Panc1 (cell line): Measurements from ENCODE around the gene CNN3. TPM values are rescaled to one million over a fixed set of nuclear protein-coding genes. Genes with fewer than 3 reads are reported as not detected.

ENCODE experiments used
- ATAC-seq: fragments of 200-7000 bp; cut with Tn5 transposase; 2 replicates; pipeline ENCODE4 v1.9.1; 2020; ENCODE audit warnings: mild to moderate bottlenecking, moderate library complexity
- BruUV-seq: library from RNA; stranded (reverse); fragments of 400-500 nt; replicated peaks from 2 replicates; lab custom pipeline; 2021; lab: Mats Ljungman, UMichigan
- CTCF ChIA-PET: fragments of 300-600 bp; sonication (Branson Sonifier 250); formaldehyde crosslinking; loops from one replicate; lab custom pipeline; 2022; ENCODE audit warnings: antibody characterized with exemption; lab: Charles Lee
- POLR2A ChIA-PET: fragments of 300-600 bp; sonication (Branson Sonifier 250); formaldehyde crosslinking; loops from one replicate; lab custom pipeline; 2022; ENCODE audit warnings: antibody characterized with exemption; lab: Charles Lee
- DNase-seq: peaks from one replicate; pipeline ENCODE4 v3.0.0-alpha.2; 2010; ENCODE audit warnings: low read depth, low spot score
- H3K27ac ChIP-seq: 2 replicates; pipeline ENCODE4 v1.5.1; 2011; ENCODE audit warnings: mild to moderate bottlenecking, low read length, inconsistent platforms
- H3K27me3 ChIP-seq: fragments of 200-500 bp; sonication (Bioruptor generic); 2 replicates; pipeline ENCODE4 v1.6.0; 2014; ENCODE audit warnings: low read length, inconsistent platforms; ENCODE audit not compliant: control insufficient read depth, insufficient read depth
- H3K36me3 ChIP-seq: fragments of 200-500 bp; sonication (Bioruptor generic); 2 replicates; pipeline ENCODE4 v1.5.1; 2014; ENCODE audit warnings: inconsistent platforms, mild to moderate bottlenecking, low read length, moderate library complexity; ENCODE audit not compliant: control insufficient read depth, insufficient read depth
- H3K4me1 ChIP-seq: 2 replicates; pipeline ENCODE4 v1.5.1; 2011; ENCODE audit warnings: inconsistent platforms, mild to moderate bottlenecking, low read length, moderate library complexity; ENCODE audit not compliant: control insufficient read depth, insufficient read depth
- H3K4me3 ChIP-seq, 2 experiments: 2 replicates each; pipeline ENCODE4 v1.5.1; 2011 to 2012; ENCODE audit warnings: low read depth in 2 of 2, low read length in 2 of 2, mild to moderate bottlenecking in 2 of 2, inconsistent platforms in 1 of 2, moderate library complexity in 1 of 2
- H3K9me3 ChIP-seq: fragments of 200-500 bp; sonication (Bioruptor generic); 2 replicates; pipeline ENCODE4 v1.5.1; 2014; ENCODE audit warnings: low read depth, mild to moderate bottlenecking, inconsistent platforms, low read length, moderate library complexity; ENCODE audit not compliant: control insufficient read depth, insufficient read depth
- CTCF ChIP-seq: fragments of 450-650 bp; IDR thresholded peaks from 2 replicates; pipeline ENCODE4 v1.5.1; 2017; ENCODE audit warnings: mild to moderate bottlenecking
- POLR2AphosphoS5 ChIP-seq: IDR thresholded peaks from 2 replicates; pipeline ENCODE4 v1.6.1; 2012; ENCODE audit warnings: mild to moderate bottlenecking, low read depth, low read length, moderate library complexity
- REST ChIP-seq, 2 experiments: IDR thresholded peaks; 2 replicates each; pipeline ENCODE4 v1.6.1; 2011 to 2012; ENCODE audit warnings: low read depth in 2 of 2, control low read depth in 1 of 2, low read length in 1 of 2, mild to moderate bottlenecking in 1 of 2, moderate library complexity in 1 of 2; ENCODE audit not compliant: insufficient read depth in 1 of 2
- SIN3A ChIP-seq: IDR thresholded peaks from 2 replicates; pipeline ENCODE4 v1.6.1; 2012; ENCODE audit warnings: low read depth, mild to moderate bottlenecking, low read length, moderate library complexity, borderline replicate concordance; ENCODE audit not compliant: insufficient read depth
- TCF7L2 ChIP-seq: IDR thresholded peaks from 2 replicates; pipeline ENCODE4 v1.6.1; 2011; ENCODE audit warnings: mild to moderate bottlenecking, low read depth, low read length, inconsistent platforms
- in situ Hi-C: cut with HindIII; loops from 2 replicates; pipeline ENCODE4 v1.10.0; 2016; ENCODE audit warnings: low sequenced_read_pairs, low pct_unique_long_range_greater_than_20kb
- intact Hi-C: fragments of 100-400 bp; cut with micrococcal nuclease; formaldehyde crosslinking; loops from one replicate; pipeline ENCODE4 v1.10.0; 2022; ENCODE audit not compliant: unreplicated experiment
- total RNA-seq: library from RNA; stranded (reverse); gene quantifications from one replicate; pipeline ENCODE4 v1.2.1, GENCODE V29; 2021; ENCODE audit not compliant: unreplicated experiment

Gene CNN3
- total RNA-seq, 1 experiment from 2014 or later: 72.3 TPM

DNA sequence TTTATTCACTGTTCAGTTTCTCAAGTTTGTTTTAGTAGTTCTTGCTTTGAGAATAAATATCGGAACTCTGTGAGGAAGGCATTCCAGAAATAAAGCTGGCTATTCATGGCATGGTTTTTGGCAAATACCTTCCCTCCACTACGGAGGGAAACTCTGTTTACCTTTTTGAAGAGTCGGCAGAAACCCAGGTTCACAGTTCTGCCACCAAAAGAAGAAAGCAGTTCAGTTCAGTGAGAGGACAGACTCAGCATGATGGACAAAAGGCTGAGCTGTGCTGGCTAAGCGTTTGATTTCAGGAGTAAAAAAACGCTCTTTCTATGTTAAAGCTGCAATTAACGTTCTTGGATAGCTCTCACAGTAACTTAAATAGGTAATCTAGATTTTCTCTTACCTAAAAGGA is 42.4 kb downstream of the CNN3 start:
- Histone ChIP-seq H3K9me3 (no peaks in the 10 kb centered on the region), H3K27me3 (no peaks in the 10 kb centered on the region), H3K36me3 (no peaks in the 10 kb centered on the region), H3K4me1 (no peaks in the 10 kb centered on the region), H3K4me3 (no peak overlapping the region), H3K27ac (no peak overlapping the region)
- BruUV-seq: no TSS peak
- intact Hi-C loops: no loop called here
- no peak for DNase-seq
- CTCF ChIA-PET: no interaction called here
- ATAC-seq: no peak
- POLR2A ChIA-PET: no interaction called here
- no peak for TF ChIP-seq CTCF
- no peak for TF ChIP-seq POLR2AphosphoS5
- no peak for TF ChIP-seq SIN3A
- no peak for TF ChIP-seq TCF7L2
- TF ChIP-seq REST (IDR thresholded peaks at IDR 0.05; ENCODE audit: insufficient read depth in 1 of 2, low read depth in 2 of 2, low read length in 1 of 2): no peak
- in situ Hi-C loops: no loop called here

GRCh38 chr1:94884106-94884505 is 42.8 kb downstream of the CNN3 start:
- H3K27ac ChIP-seq: no peak overlapping the region
- H3K4me3 ChIP-seq: no peak overlapping the region
- H3K4me1 ChIP-seq: no peaks in the 10 kb centered on the region
- no peaks in the 10 kb centered on the region for H3K9me3 ChIP-seq
- intact Hi-C loops: no loop called here
- no peaks in the 10 kb centered on the region for H3K27me3 ChIP-seq
- POLR2A ChIA-PET: no interaction called here
- no peak; the same call in 1 of the 2 replicates for ATAC-seq
- H3K36me3 ChIP-seq: no peaks in the 10 kb centered on the region
- no TSS peak for BruUV-seq
- in situ Hi-C loops: no loop called here
- no peak for DNase-seq
- CTCF ChIA-PET: no interaction called here
- TF ChIP-seq POLR2AphosphoS5 (no peak), TCF7L2 (no peak), REST (IDR thresholded peaks at IDR 0.05; ENCODE audit: insufficient read depth in 1 of 2, low read depth in 2 of 2, low read length in 1 of 2) (no peak), SIN3A (no peak), CTCF (no peak)
